HepG2 (cell line): ENCODE results near the gene PCYT2.

Source experiments
- SMC3 ChIP-seq: IDR thresholded peaks from 2 replicates; pipeline ENCODE4 v1.6.1; 2011; ENCODE audit warnings: low read length, improper control_type of control experiment
- TOE1 ChIP-seq: sonication (generic); formaldehyde crosslinking; IDR thresholded peaks from 2 replicates; pipeline ENCODE4 v1.4.0; 2020; ENCODE audit warnings: mild to moderate bottlenecking, missing genetic modification reagents
- ZNF768 ChIP-seq: sonication (generic); formaldehyde crosslinking; IDR thresholded peaks from 2 replicates; pipeline ENCODE4 v1.4.0; 2020; ENCODE audit warnings: missing genetic modification reagents
- TF ChIP-seq, protein P1 (sequence below), 2 experiments: IDR thresholded peaks; 2 replicates each; pipeline ENCODE4 v1.6.1; 2011 to 2012; ENCODE audit warnings: low read length in 2 of 2, borderline replicate concordance in 1 of 2, low read depth in 1 of 2, mild to moderate bottlenecking in 1 of 2, moderate library complexity in 1 of 2

DNA sequence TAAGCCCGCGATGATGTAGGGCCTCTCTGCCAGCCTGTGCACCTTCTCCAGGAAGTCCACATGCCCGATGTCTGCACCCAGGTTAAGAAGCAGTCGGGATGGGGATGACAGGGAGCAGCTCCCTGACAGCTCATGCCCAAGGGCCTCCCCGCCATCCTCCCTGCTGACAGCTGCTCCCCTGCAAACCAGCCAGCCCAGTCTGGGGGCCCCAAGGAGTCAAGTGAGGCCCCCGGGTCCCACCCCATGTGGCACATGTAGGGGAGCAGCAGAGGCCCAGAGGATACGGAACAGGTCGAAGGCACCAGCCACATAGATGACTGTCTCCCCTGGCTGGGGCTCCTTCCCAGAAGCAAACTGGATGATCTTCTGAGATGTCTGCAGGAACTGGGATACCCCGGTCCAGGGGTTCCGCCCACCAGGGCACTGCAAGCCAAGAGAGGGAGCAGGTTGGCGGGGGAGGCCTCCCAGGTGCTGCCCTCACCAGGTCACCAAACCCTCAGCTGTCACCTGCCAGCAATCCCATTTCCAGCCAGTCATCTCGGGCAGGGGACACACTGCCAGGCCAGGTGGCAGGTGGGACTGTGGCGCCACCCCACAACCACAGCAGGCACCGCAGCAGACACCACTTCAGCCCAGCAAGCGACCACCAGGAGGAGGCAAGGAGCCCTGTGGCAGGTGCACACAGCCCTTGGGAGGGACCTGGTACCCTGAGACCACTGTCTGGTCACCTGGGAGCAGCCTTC is 4.6 kb downstream of the PCYT2 start:
- TF ChIP-seq, protein P1, sequence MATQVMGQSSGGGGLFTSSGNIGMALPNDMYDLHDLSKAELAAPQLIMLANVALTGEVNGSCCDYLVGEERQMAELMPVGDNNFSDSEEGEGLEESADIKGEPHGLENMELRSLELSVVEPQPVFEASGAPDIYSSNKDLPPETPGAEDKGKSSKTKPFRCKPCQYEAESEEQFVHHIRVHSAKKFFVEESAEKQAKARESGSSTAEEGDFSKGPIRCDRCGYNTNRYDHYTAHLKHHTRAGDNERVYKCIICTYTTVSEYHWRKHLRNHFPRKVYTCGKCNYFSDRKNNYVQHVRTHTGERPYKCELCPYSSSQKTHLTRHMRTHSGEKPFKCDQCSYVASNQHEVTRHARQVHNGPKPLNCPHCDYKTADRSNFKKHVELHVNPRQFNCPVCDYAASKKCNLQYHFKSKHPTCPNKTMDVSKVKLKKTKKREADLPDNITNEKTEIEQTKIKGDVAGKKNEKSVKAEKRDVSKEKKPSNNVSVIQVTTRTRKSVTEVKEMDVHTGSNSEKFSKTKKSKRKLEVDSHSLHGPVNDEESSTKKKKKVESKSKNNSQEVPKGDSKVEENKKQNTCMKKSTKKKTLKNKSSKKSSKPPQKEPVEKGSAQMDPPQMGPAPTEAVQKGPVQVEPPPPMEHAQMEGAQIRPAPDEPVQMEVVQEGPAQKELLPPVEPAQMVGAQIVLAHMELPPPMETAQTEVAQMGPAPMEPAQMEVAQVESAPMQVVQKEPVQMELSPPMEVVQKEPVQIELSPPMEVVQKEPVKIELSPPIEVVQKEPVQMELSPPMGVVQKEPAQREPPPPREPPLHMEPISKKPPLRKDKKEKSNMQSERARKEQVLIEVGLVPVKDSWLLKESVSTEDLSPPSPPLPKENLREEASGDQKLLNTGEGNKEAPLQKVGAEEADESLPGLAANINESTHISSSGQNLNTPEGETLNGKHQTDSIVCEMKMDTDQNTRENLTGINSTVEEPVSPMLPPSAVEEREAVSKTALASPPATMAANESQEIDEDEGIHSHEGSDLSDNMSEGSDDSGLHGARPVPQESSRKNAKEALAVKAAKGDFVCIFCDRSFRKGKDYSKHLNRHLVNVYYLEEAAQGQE (IDR thresholded peaks at IDR 0.05; ENCODE audit: borderline replicate concordance in 1 of 2, low read depth in 1 of 2, low read length in 2 of 2), result no peak
- no peak for TF ChIP-seq TOE1 (CRISPR knock-in tag)
- TF ChIP-seq ZNF768 (CRISPR knock-in tag), result no peak
- TF ChIP-seq SMC3, result no peak
